K562 (cell line): ENCODE data around the gene CRADD. TPM values are rescaled to one million over a fixed set of nuclear protein-coding genes. Genes with fewer than 3 reads are reported as not detected.

ENCODE experiments used
- ATAC-seq: fragments of 200-7000 bp; cut with Tn5 transposase; 3 replicates; pipeline ENCODE4 v1.9.1; 2020; ENCODE audit warnings: moderate library complexity
- BruUV-seq: library from RNA; stranded (reverse); fragments of 400-500 nt; replicated peaks from 2 replicates; lab custom pipeline; 2021; lab: Mats Ljungman, UMichigan
- CTCF ChIA-PET: fragments of 300-600 bp; formaldehyde crosslinking; extraction: SDS; loops from one replicate; lab custom pipeline; 2021; ENCODE audit warnings: low intra/inter-chr PET ratio; lab: Yijun Ruan, JAX
- POLR2A ChIA-PET: fragments of 300-600, 350-650 bp; sonication (Branson Sonifier 250); formaldehyde crosslinking; extraction: SDS; loops from one replicate; lab custom pipeline; 2021; ENCODE audit warnings: antibody characterized with exemption, inconsistent platforms; lab: Yijun Ruan, JAX
- DNase-seq, 4 experiments: peaks; one replicate each; pipeline versions ENCODE4 v3.0.0 to v3.0.0-alpha.2; 2011 to 2018; ENCODE audit warnings: low spot score in 3 of 4, mixed read lengths in 3 of 4; ENCODE audit errors: extremely low read depth in 1 of 4
- FAIRE-seq: peaks from 2 replicates; lab custom pipeline; 2011; peaks lifted over from hg19 to GRCh38; lab: Jason Lieb, UNC
- H2AFZ ChIP-seq: 2 replicates; pipeline ENCODE4 v1.6.0; 2011; ENCODE audit warnings: low read depth, low read length, control low read depth, inconsistent platforms
- H3K27ac ChIP-seq: fragments of 200-600 bp; 3 replicates; pipeline ENCODE4 v1.8.0; 2011; ENCODE audit warnings: low read depth, mild to moderate bottlenecking, control low read depth, inconsistent platforms, low read length, moderate library complexity, mixed read lengths; ENCODE audit errors: extremely low read depth
- H3K27me3 ChIP-seq, 2 experiments: fragments of 300-600 bp in 1 of 2; 2 replicates in 1 of 2; 3 replicates in 1 of 2; pipeline versions ENCODE4 v1.6.0 to v1.8.0; 2011; ENCODE audit warnings: inconsistent platforms in 2 of 2, low read length in 2 of 2, mild to moderate bottlenecking in 1 of 2, mixed read lengths in 1 of 2, moderate library complexity in 1 of 2; ENCODE audit not compliant: control insufficient read depth in 2 of 2, insufficient read depth in 2 of 2
- H3K36me3 ChIP-seq: fragments of 300-600 bp; 3 replicates; pipeline ENCODE4 v1.8.0; 2011; ENCODE audit warnings: mild to moderate bottlenecking, low read length, inconsistent platforms; ENCODE audit not compliant: control insufficient read depth, insufficient read depth
- H3K4me1 ChIP-seq, 2 experiments: fragments of 200-600 bp in 1 of 2; replicated peaks in 1 of 2; 2 replicates in 1 of 2; 3 replicates in 1 of 2; pipeline versions ENCODE4 v1.5.1 to v1.8.0; 2011; ENCODE audit warnings: inconsistent platforms in 2 of 2, low read length in 2 of 2, mild to moderate bottlenecking in 1 of 2, mixed read lengths in 1 of 2, moderate library complexity in 1 of 2; ENCODE audit not compliant: control insufficient read depth in 2 of 2, insufficient read depth in 2 of 2
- H3K4me2 ChIP-seq: 2 replicates; pipeline ENCODE4 v1.6.1; 2011; ENCODE audit warnings: low read length, control low read depth, inconsistent platforms, mixed read lengths; ENCODE audit not compliant: insufficient read depth
- H3K4me3 ChIP-seq: fragments of 200-600 bp; sonication (generic), shearing (Covaris generic); 2 replicates; pipeline ENCODE4 v1.5.1; 2016; ENCODE audit warnings: control low read depth, inconsistent platforms
- H3K79me2 ChIP-seq: fragments of 200-600 bp; 3 replicates; pipeline ENCODE4 v1.8.0; 2011; ENCODE audit warnings: low read length, inconsistent platforms; ENCODE audit not compliant: control insufficient read depth, insufficient read depth
- H3K9ac ChIP-seq, 2 experiments: 2 replicates each; pipeline versions ENCODE4 v1.6.0 to v1.6.1; 2011; ENCODE audit warnings: low read depth in 2 of 2, low read length in 2 of 2, control low read depth in 1 of 2, inconsistent platforms in 1 of 2, mild to moderate bottlenecking in 1 of 2, mixed read lengths in 1 of 2; ENCODE audit not compliant: insufficient read depth in 1 of 2
- H3K9me1 ChIP-seq: one replicate; pipeline ENCODE4 v1.6.0; 2011; ENCODE audit warnings: inconsistent platforms, mild to moderate bottlenecking, low read length, moderate library complexity; ENCODE audit not compliant: control insufficient read depth, insufficient read depth
- H3K9me3 ChIP-seq: replicated peaks from 2 replicates; pipeline ENCODE4 v1.5.1; 2011; ENCODE audit warnings: low read depth, low read length, inconsistent platforms; ENCODE audit not compliant: control insufficient read depth, insufficient read depth
- H4K20me1 ChIP-seq: replicated peaks from 2 replicates; pipeline ENCODE4 v1.6.1; 2011; ENCODE audit warnings: low read length, inconsistent platforms, mixed read lengths; ENCODE audit not compliant: control insufficient read depth, insufficient read depth
- ETV6 ChIP-seq, 3 experiments: fragments of 150-350 bp in 1 of 3; sonication (generic) in 1 of 3; formaldehyde crosslinking in 1 of 3; IDR thresholded peaks; 2 replicates each; pipeline versions ENCODE4 v1.6.1 to v1.8.0; 2014 to 2022; ENCODE audit warnings: borderline replicate concordance in 2 of 3, low read depth in 2 of 3, antibody characterized with exemption in 1 of 3, low read length in 1 of 3, mild to moderate bottlenecking in 1 of 3, missing genetic modification reagents in 1 of 3
- PTBP1 ChIP-seq: fragments of 200-400 bp; formaldehyde crosslinking; IDR thresholded peaks from 2 replicates; pipeline ENCODE4 v1.6.1; 2017; ENCODE audit warnings: low read depth, low read length
- ZNF133 ChIP-seq: fragments of 250-450 bp; sonication (Bioruptor Pico); IDR thresholded peaks from 2 replicates; pipeline ENCODE4 v1.4.0; 2020; ENCODE audit warnings: mild to moderate bottlenecking
- ZNF277 ChIP-seq: fragments of 250-450 bp; sonication (Bioruptor Pico); IDR thresholded peaks from 2 replicates; pipeline ENCODE4 v1.8.0; 2022; ENCODE audit warnings: inconsistent platforms, mild to moderate bottlenecking, moderate library complexity, borderline replicate concordance
- WGBS: fragments of 100-300 bp; shearing (Covaris generic); methylation state at CpG from one replicate; pipeline ENCODE4 v1.1.6; 2016; ENCODE audit warnings: low coverage, mixed read lengths; ENCODE audit not compliant: insufficient coverage; ENCODE audit errors: missing lambda C conversion rate; 5-methylcytosine and 5-hydroxymethylcytosine counted together
- in situ Hi-C: fragments of 300-500 bp; cut with MboI; formaldehyde crosslinking; loops from 4 replicates; pipeline ENCODE4 v1.15.0; 2018; ENCODE audit warnings: inconsistent platforms, mixed read lengths
- intact Hi-C: fragments of 100-400 bp; cut with micrococcal nuclease; formaldehyde crosslinking; loops from 2 replicates; pipeline ENCODE4 v1.14.2; 2022
- polyA plus RNA-seq, 8 experiments: library from polyadenylated mRNA; depleted of rRNA in 4 of 8; stranded (reverse) in 5 of 8; unstranded in 3 of 8; fragments of >200 nt; fragmentation: Nextera tagmentation in 2 of 8; fragmentation: Illumina TruSeq in 1 of 8; extraction: Ambion mirVana in 2 of 8; extraction: Trizol in 1 of 8; gene quantifications; 2 replicates each; pipeline versions ENCODE4 v1.2.1 to v1.2.3, GENCODE V29; 2011 to 2014; ENCODE audit warnings: inconsistent platforms in 1 of 8, missing spikeins in 1 of 8
- total RNA-seq, 7 experiments: library from RNA; depleted of rRNA in 6 of 7; stranded (reverse); fragments of >200 nt in 6 of 7; fragmentation: Illumina TruSeq in 2 of 7; extraction: Trizol in 2 of 7; gene quantifications; 2 replicates each; pipeline versions ENCODE4 v1.2.1 to v1.2.3, GENCODE V29; 2011 to 2021; ENCODE audit warnings: low replicate concordance in 1 of 7
- TF ChIP-seq, protein P1 (sequence below): fragments of 450-650 bp; formaldehyde crosslinking; IDR thresholded peaks from 2 replicates; pipeline ENCODE4 v1.4.0; 2020; ENCODE audit warnings: mild to moderate bottlenecking, moderate library complexity
- TF ChIP-seq, protein P2 (sequence below): fragments of 200-600 bp; sonication (generic); IDR thresholded peaks from one replicate; pipeline ENCODE4 v1.6.1; 2012; ENCODE audit warnings: mild to moderate bottlenecking, low read depth, low read length, inconsistent platforms

The CRADD gene
- total and polyA plus RNA-seq, 9 of the 15 experiments (the other 6 are each of a cell fraction or from before 2014, with no cell fraction given), result 20.5 to 41.1 (median 25.9) TPM

GRCh38 chr12:93914281-93914680, 237.1 kb downstream of the CRADD start:
- WGBS, result 81% methylated on average over 5 of the region's 5 CpGs

More at GRCh38 chr12:93914281-93914680, 237.1 kb downstream of the CRADD start:
- ChIA-PET POLR2A (no interaction called here), CTCF (no interaction called here)
- in situ Hi-C loops, result no loop called here
- Histone ChIP-seq H4K20me1 (no peaks in the 10 kb centered on the region), H3K79me2 (no peaks in the 10 kb centered on the region)
- DNase-seq, result no peak
- ATAC-seq, result no peak
- TF ChIP-seq PTBP1 (no peak), ETV6 (IDR thresholded peaks at IDR 0.05; ENCODE audit: borderline replicate concordance in 1 of 2, low read depth in 2 of 2, low read length in 1 of 2) (no peak), ETV6 (CRISPR knock-in tag; IDR thresholded peaks at IDR 0.05; ENCODE audit: borderline replicate concordance) (no peak), ZNF133 (CRISPR knock-in tag) (no peak), ZNF277 (CRISPR knock-in tag) (no peak)
- TF ChIP-seq, protein P1, sequence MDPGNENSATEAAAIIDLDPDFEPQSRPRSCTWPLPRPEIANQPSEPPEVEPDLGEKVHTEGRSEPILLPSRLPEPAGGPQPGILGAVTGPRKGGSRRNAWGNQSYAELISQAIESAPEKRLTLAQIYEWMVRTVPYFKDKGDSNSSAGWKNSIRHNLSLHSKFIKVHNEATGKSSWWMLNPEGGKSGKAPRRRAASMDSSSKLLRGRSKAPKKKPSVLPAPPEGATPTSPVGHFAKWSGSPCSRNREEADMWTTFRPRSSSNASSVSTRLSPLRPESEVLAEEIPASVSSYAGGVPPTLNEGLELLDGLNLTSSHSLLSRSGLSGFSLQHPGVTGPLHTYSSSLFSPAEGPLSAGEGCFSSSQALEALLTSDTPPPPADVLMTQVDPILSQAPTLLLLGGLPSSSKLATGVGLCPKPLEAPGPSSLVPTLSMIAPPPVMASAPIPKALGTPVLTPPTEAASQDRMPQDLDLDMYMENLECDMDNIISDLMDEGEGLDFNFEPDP, result no peak
- TF ChIP-seq, protein P2, sequence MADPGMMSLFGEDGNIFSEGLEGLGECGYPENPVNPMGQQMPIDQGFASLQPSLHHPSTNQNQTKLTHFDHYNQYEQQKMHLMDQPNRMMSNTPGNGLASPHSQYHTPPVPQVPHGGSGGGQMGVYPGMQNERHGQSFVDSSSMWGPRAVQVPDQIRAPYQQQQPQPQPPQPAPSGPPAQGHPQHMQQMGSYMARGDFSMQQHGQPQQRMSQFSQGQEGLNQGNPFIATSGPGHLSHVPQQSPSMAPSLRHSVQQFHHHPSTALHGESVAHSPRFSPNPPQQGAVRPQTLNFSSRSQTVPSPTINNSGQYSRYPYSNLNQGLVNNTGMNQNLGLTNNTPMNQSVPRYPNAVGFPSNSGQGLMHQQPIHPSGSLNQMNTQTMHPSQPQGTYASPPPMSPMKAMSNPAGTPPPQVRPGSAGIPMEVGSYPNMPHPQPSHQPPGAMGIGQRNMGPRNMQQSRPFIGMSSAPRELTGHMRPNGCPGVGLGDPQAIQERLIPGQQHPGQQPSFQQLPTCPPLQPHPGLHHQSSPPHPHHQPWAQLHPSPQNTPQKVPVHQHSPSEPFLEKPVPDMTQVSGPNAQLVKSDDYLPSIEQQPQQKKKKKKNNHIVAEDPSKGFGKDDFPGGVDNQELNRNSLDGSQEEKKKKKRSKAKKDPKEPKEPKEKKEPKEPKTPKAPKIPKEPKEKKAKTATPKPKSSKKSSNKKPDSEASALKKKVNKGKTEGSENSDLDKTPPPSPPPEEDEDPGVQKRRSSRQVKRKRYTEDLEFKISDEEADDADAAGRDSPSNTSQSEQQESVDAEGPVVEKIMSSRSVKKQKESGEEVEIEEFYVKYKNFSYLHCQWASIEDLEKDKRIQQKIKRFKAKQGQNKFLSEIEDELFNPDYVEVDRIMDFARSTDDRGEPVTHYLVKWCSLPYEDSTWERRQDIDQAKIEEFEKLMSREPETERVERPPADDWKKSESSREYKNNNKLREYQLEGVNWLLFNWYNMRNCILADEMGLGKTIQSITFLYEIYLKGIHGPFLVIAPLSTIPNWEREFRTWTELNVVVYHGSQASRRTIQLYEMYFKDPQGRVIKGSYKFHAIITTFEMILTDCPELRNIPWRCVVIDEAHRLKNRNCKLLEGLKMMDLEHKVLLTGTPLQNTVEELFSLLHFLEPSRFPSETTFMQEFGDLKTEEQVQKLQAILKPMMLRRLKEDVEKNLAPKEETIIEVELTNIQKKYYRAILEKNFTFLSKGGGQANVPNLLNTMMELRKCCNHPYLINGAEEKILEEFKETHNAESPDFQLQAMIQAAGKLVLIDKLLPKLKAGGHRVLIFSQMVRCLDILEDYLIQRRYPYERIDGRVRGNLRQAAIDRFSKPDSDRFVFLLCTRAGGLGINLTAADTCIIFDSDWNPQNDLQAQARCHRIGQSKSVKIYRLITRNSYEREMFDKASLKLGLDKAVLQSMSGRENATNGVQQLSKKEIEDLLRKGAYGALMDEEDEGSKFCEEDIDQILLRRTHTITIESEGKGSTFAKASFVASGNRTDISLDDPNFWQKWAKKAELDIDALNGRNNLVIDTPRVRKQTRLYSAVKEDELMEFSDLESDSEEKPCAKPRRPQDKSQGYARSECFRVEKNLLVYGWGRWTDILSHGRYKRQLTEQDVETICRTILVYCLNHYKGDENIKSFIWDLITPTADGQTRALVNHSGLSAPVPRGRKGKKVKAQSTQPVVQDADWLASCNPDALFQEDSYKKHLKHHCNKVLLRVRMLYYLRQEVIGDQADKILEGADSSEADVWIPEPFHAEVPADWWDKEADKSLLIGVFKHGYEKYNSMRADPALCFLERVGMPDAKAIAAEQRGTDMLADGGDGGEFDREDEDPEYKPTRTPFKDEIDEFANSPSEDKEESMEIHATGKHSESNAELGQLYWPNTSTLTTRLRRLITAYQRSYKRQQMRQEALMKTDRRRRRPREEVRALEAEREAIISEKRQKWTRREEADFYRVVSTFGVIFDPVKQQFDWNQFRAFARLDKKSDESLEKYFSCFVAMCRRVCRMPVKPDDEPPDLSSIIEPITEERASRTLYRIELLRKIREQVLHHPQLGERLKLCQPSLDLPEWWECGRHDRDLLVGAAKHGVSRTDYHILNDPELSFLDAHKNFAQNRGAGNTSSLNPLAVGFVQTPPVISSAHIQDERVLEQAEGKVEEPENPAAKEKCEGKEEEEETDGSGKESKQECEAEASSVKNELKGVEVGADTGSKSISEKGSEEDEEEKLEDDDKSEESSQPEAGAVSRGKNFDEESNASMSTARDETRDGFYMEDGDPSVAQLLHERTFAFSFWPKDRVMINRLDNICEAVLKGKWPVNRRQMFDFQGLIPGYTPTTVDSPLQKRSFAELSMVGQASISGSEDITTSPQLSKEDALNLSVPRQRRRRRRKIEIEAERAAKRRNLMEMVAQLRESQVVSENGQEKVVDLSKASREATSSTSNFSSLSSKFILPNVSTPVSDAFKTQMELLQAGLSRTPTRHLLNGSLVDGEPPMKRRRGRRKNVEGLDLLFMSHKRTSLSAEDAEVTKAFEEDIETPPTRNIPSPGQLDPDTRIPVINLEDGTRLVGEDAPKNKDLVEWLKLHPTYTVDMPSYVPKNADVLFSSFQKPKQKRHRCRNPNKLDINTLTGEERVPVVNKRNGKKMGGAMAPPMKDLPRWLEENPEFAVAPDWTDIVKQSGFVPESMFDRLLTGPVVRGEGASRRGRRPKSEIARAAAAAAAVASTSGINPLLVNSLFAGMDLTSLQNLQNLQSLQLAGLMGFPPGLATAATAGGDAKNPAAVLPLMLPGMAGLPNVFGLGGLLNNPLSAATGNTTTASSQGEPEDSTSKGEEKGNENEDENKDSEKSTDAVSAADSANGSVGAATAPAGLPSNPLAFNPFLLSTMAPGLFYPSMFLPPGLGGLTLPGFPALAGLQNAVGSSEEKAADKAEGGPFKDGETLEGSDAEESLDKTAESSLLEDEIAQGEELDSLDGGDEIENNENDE, result no peak
- TF ChIP-seq, all 486 proteins: peak for 0
- no peak overlapping the region for H3K27ac ChIP-seq
- no peaks in the 10 kb centered on the region for H3K9me1 ChIP-seq
- H3K9ac ChIP-seq, result no peak overlapping the region
- H2AFZ ChIP-seq, result no peak overlapping the region
- H3K4me3 ChIP-seq, result no peak overlapping the region
- BruUV-seq, result no TSS peak
- peaks cover 0 to 18% of the 10 kb centered on the region in 2 experiments; a peak in 3 of 5 replicates for H3K4me1 ChIP-seq
- H3K9me3 ChIP-seq, result no peaks in the 10 kb centered on the region
- intact Hi-C loops, result no loop called here
- H3K36me3 ChIP-seq, result no peaks in the 10 kb centered on the region
- H3K4me2 ChIP-seq, result no peak overlapping the region
- no peaks in the 10 kb centered on the region for H3K27me3 ChIP-seq
- no peak for FAIRE-seq
